Psoas muscle (tissue), 8 donors: ENCODE data around the gene PDE6A. TPM values are rescaled to one million over a fixed set of nuclear protein-coding genes. Genes with fewer than 3 reads are reported as not detected.

ENCODE experiments used
- ATAC-seq, 4 donors: fragments of 200-7000 bp; cut with Tn5 transposase; one replicate each; pipeline ENCODE4 v1.9.1; 2020; ENCODE audit warnings: moderate library complexity in 3 of 4, mild to moderate bottlenecking in 2 of 4
- DNase-seq, 2 donors: peaks; one replicate each; pipeline ENCODE4 v3.0.0-alpha.2; 2020
- H3K27ac ChIP-seq: fragments of 200-600 bp; one replicate; pipeline ENCODE4 v1.8.0; 2022
- H3K27me3 ChIP-seq, 3 donors: fragments of 200-600 bp in 1 of 3; one replicate each; pipeline versions ENCODE4 v1.6.1 to v1.8.0; 2013 to 2022; ENCODE audit warnings: low read length in 2 of 3, mild to moderate bottlenecking in 2 of 3, moderate library complexity in 1 of 3; ENCODE audit not compliant: insufficient read depth in 3 of 3
- H3K36me3 ChIP-seq, 2 donors: fragments of 200-600 bp in 1 of 2; one replicate each; pipeline versions ENCODE4 v1.6.1 to v1.8.0; 2013 to 2022; ENCODE audit warnings: low read depth in 1 of 2, mild to moderate bottlenecking in 1 of 2, moderate library complexity in 1 of 2; ENCODE audit not compliant: insufficient read depth in 1 of 2
- H3K4me1 ChIP-seq: fragments of 200-600 bp; one replicate; pipeline ENCODE4 v1.8.0; 2022
- H3K4me3 ChIP-seq: fragments of 200-600 bp; one replicate; pipeline ENCODE4 v1.8.0; 2022; ENCODE audit warnings: mild to moderate bottlenecking
- H3K9me3 ChIP-seq: fragments of 200-600 bp; one replicate; pipeline ENCODE4 v1.8.0; 2022
- CTCF ChIP-seq: fragments of 200-600 bp; IDR thresholded peaks from one replicate; pipeline ENCODE4 v1.8.0; 2022; ENCODE audit warnings: antibody characterized with exemption
- WGBS, 3 donors: extraction: QIAGEN DNeasy Blood & Tissue Kit; methylation state at CpG; one replicate each; pipeline versions ENCODE4 v1.1.6 to v1.1.7; 2013; 5-methylcytosine and 5-hydroxymethylcytosine counted together
- intact Hi-C, 2 donors: fragments of 100-400 bp; cut with DNase I; formaldehyde crosslinking; loops; one replicate each; pipeline versions ENCODE4 v1.11.0 to v1.14.2; 2022
- polyA plus RNA-seq, 3 donors: library from polyadenylated mRNA; stranded (reverse); fragments of 200-250 nt; gene quantifications; one replicate each; pipeline ENCODE4 v1.2.3, GENCODE V29; 2013
- total RNA-seq, 4 donors: library from RNA; stranded (reverse); fragmentation: NEBNext Ultra II Directional in 2 of 4; extraction: Animal tissue kit (Norgen Biotek cat#: 25700) in 2 of 4; gene quantifications; one replicate each; pipeline versions ENCODE4 v1.2.1 to v1.2.4, GENCODE V29; 2021 to 2023
- donor health status: healthy with polysubstance abuse.
- donor health status: DM: no; HTN: no; CAD: no; lungs with moderate emphysema.
- donor health status: Bipolar disorder and iron deficiency.
- donor health status: healthy.
- donor health status: DM: yes; HTN: yes; CAD: no.
- donor health status: DM: no; HTN: no; CAD: no.
- donor health status: DM: no; HTN: no; CAD: no.
- donor health status: DM: yes; HTN: yes; CAD: no.

Gene PDE6A
- total and polyA plus RNA-seq, 7 donors: 0.04 to 0.26 (median 0.10) TPM

DNA sequence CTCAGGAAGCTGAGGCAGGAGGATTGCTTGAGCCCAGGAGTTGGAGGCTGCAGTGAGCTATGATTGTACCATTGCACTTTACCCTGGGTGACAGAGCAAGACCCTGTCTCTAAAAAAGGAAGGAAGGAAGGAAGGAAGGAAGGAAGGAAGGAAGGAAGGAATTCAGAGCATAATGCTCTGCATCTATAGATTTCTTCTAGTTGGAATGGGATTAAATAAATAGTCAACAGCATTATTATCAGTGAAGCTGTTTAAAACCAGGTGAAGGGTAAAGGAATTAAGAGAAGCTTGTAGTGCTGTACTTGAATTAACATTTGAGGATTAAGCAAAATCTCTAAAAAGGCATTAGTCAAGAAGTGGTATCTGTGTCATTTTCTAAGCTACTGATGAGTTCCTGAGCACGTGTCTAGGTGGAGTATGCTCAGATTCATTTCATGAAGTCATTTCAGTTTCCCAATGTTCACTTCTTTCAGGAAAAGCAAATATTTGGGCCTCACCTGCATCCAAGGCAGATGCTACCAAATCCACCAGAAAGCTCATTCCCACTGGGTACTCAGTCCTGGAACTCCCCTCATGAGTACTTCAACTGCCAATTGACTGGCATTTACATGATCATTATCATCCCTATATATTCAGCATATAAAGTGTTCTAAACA lies 8.4 kb downstream of the PDE6A start:
- Histone ChIP-seq H3K27ac (no peak overlapping the region), H3K4me3 (no peak overlapping the region), H3K4me1 (peaks cover 9% of the 10 kb centered on the region), H3K9me3 (no peaks in the 10 kb centered on the region), H3K27me3 (no peaks in the 10 kb centered on the region), H3K36me3 (no peaks in the 10 kb centered on the region)
- DNase-seq (no peak), ATAC-seq (no peak)
- intact Hi-C loops: no loop called here
- TF ChIP-seq CTCF: no peak
- WGBS, 3 donors: 79 to 85% (median 81%) methylated on average over 1 of the region's 1 CpG

DNA sequence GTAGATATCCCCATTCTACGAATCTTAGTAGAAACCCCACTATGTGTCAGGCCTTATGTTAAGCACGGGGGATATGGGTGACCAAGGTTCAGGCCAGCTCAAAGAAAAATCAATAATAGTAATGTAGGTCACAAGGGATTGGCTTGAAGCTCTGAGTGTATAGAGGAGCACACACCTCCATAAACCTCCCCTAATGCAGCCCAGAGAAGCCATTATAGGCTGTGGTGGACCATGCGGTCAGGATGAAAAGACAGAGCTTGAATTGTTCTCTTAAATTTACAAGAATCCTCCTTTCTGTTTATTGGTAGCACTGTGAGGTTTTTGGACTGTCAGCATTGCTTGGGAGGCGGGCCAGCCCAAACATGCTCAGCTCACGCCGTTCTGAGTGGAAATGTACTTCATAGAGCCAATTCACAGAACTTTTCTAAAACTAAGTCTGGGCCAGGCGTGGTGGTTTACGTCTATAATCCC lies 9.1 kb downstream of the PDE6A start:
- TF ChIP-seq CTCF: no peak
- no peak overlapping the region for H3K27ac ChIP-seq
- H3K4me1 ChIP-seq: peaks cover 12% of the 10 kb centered on the region
- no peak overlapping the region for H3K4me3 ChIP-seq
- DNase-seq (no peak), ATAC-seq (no peak)
- intact Hi-C loops: no loop called here
- 86 to 87% (median 86%) methylated on average over 8 of the region's 8 CpGs for WGBS, 3 donors
- H3K9me3 ChIP-seq: no peaks in the 10 kb centered on the region
- H3K27me3 ChIP-seq: no peaks in the 10 kb centered on the region
- H3K36me3 ChIP-seq: no peaks in the 10 kb centered on the region

GRCh38 chr5:149932445-149933350 lies 11.9 kb downstream of the PDE6A start:
- peak overlapping the region; percentile 67 for H3K4me3 ChIP-seq
- TF ChIP-seq CTCF: peak; percentile 58
- ATAC-seq (peak; percentile 92 to 96 (median 94)), DNase-seq (peak; percentile 40 to 73)
- peak overlapping the region; percentile 73 for H3K27ac ChIP-seq
- 31 to 55% (median 33%) methylated on average over 25 of the region's 25 CpGs for WGBS, 3 donors
- H3K4me1 ChIP-seq: peaks cover 11% of the 10 kb centered on the region
- no peaks in the 10 kb centered on the region for H3K9me3 ChIP-seq
- H3K27me3 ChIP-seq: no peaks in the 10 kb centered on the region
- intact Hi-C loops: loop anchor here in 1 of 2 donors (5.0 kb wide), 1 partner anchor 60 kb away; no protein-coding TSS in a partner anchor
- H3K36me3 ChIP-seq: no peaks in the 10 kb centered on the region

GRCh38 chr5:149931992-149932436 lies 12.6 kb downstream of the PDE6A start:
- peaks cover 11% of the 10 kb centered on the region for H3K4me1 ChIP-seq
- no peaks in the 10 kb centered on the region for H3K9me3 ChIP-seq
- peak overlapping the region; percentile 73 for H3K27ac ChIP-seq
- no peaks in the 10 kb centered on the region for H3K36me3 ChIP-seq
- no peak for TF ChIP-seq CTCF
- intact Hi-C loops: loop anchor here in 1 of 2 donors (5.0 kb wide), 1 partner anchor 60 kb away; no protein-coding TSS in a partner anchor
- 23 to 39% (median 30%) methylated on average over 14 of the region's 14 CpGs for WGBS, 3 donors
- H3K27me3 ChIP-seq: no peaks in the 10 kb centered on the region
- peak overlapping the region; percentile 67 for H3K4me3 ChIP-seq
- DNase-seq (no peak), ATAC-seq (peak; percentile 30 to 75 (median 60))
